Osteoblast (primary cell): ENCODE results near the gene SLC25A22. TPM values are rescaled to one million over a fixed set of nuclear protein-coding genes. Genes with fewer than 3 reads are reported as not detected.
A peak's percentile ranks its signal among the peaks of the same experiment; 100 is the strongest.

Experiments used
- DNase-seq: peaks from one replicate; pipeline ENCODE4 v3.0.0; 2011; ENCODE audit warnings: low spot score, mixed read lengths; ENCODE audit not compliant: insufficient read length; ENCODE audit errors: missing footprints
- H2AFZ ChIP-seq: 2 replicates; pipeline ENCODE4 v1.6.0; 2011; ENCODE audit warnings: mild to moderate bottlenecking, low read length
- H3K27ac ChIP-seq: 2 replicates; pipeline ENCODE4 v1.5.1; 2011; ENCODE audit warnings: mild to moderate bottlenecking, low read depth, low read length, moderate library complexity
- H3K27me3 ChIP-seq: 2 replicates; pipeline ENCODE4 v1.6.0; 2012; ENCODE audit warnings: mild to moderate bottlenecking, control low read depth, inconsistent platforms, low read length, moderate library complexity; ENCODE audit not compliant: insufficient read depth
- H3K36me3 ChIP-seq: 2 replicates; pipeline ENCODE4 v1.5.1; 2011; ENCODE audit warnings: mild to moderate bottlenecking, low read length, control low read depth, moderate library complexity; ENCODE audit not compliant: insufficient read depth
- H3K4me1 ChIP-seq: 2 replicates; pipeline ENCODE4 v1.5.1; 2011; ENCODE audit warnings: mild to moderate bottlenecking, low read length, control low read depth, moderate library complexity; ENCODE audit not compliant: insufficient read depth
- H3K4me2 ChIP-seq: 2 replicates; pipeline ENCODE4 v1.6.0; 2011; ENCODE audit warnings: mild to moderate bottlenecking, low read length; ENCODE audit not compliant: insufficient read depth
- H3K4me3 ChIP-seq: fragments of 200-600 bp; sonication (generic); 3 replicates; pipeline ENCODE4 v1.5.1; 2012; ENCODE audit warnings: mild to moderate bottlenecking, low read length, inconsistent platforms; ENCODE audit not compliant: insufficient read depth
- H3K79me2 ChIP-seq: 2 replicates; pipeline ENCODE4 v1.6.0; 2012; ENCODE audit warnings: mild to moderate bottlenecking, low read length, control low read depth, inconsistent platforms; ENCODE audit not compliant: insufficient read depth
- H3K9me3 ChIP-seq: 2 replicates; pipeline ENCODE4 v1.5.1; 2011; ENCODE audit warnings: low read depth, low read length, control low read depth
- H4K20me1 ChIP-seq: 2 replicates; pipeline ENCODE4 v1.6.0; 2012; ENCODE audit warnings: mild to moderate bottlenecking, low read length, control low read depth; ENCODE audit not compliant: insufficient read depth
- CTCF ChIP-seq: IDR thresholded peaks from 2 replicates; pipeline ENCODE4 v1.5.1; 2011; ENCODE audit warnings: mild to moderate bottlenecking, low read depth, low read length, moderate library complexity; ENCODE audit errors: extremely low read depth
- total RNA-seq: library from RNA; depleted of rRNA; stranded (reverse); fragments of >200 nt; gene quantifications from 2 replicates; pipeline ENCODE4 v1.2.3, GENCODE V29; 2012

SLC25A22 gene
- total RNA-seq, 1 donor: 9.0 TPM

GRCh38 chr11:819943-820649 is 22.0 kb upstream of the SLC25A22 start:
- Histone ChIP-seq H3K36me3 (peaks cover 12% of the 10 kb centered on the region), H2AFZ (no peak overlapping the region), H4K20me1 (peaks cover 30% of the 10 kb centered on the region), H3K27me3 (no peaks in the 10 kb centered on the region), H3K4me2 (peak overlapping the region; percentile 88), H3K4me3 (peak overlapping the region; percentile 89), H3K4me1 (peaks cover 28% of the 10 kb centered on the region), H3K27ac (peak overlapping the region; percentile 13), H3K79me2 (peaks cover 31% of the 10 kb centered on the region), H3K9me3 (no peaks in the 10 kb centered on the region)
- TF ChIP-seq CTCF: no peak
- DNase-seq: peak; percentile 96

- Histone ChIP-seq H3K9me3 (no peaks in the 10 kb centered on the region), H3K4me3 (peak overlapping the region; percentile 89), H3K36me3 (peaks cover 5% of the 10 kb centered on the region), H3K79me2 (peaks cover 31% of the 10 kb centered on the region), H3K4me2 (peak overlapping the region; percentile 88), H4K20me1 (peaks cover 29% of the 10 kb centered on the region), H2AFZ (peak overlapping the region; percentile 51), H3K27me3 (no peaks in the 10 kb centered on the region), H3K27ac (peak overlapping the region; percentile 81), H3K4me1 (peaks cover 28% of the 10 kb centered on the region)
- DNase-seq: peak; percentile 100
- TF ChIP-seq CTCF: no peak
Measured at GRCh38 chr11:819129-819931, 21.2 kb upstream of the SLC25A22 start.

- H2AFZ ChIP-seq: peak within 1 kb of the TSS; percentile 51
- peak within 1 kb of the TSS; percentile 81 for H3K27ac ChIP-seq
- no peaks in the 10 kb centered on the region for H3K9me3 ChIP-seq
- peaks cover 26% of the 10 kb centered on the region for H4K20me1 ChIP-seq
- H3K4me1 ChIP-seq: peaks cover 28% of the 10 kb centered on the region
- no peak for TF ChIP-seq CTCF
- no peaks in the 10 kb centered on the region for H3K27me3 ChIP-seq
- peaks cover 31% of the 10 kb centered on the region for H3K79me2 ChIP-seq
- peaks cover 8% of the 10 kb centered on the region for H3K36me3 ChIP-seq
- H3K4me2 ChIP-seq: peak within 1 kb of the TSS; percentile 88
- DNase-seq: no peak
- H3K4me3 ChIP-seq: peak within 1 kb of the TSS; percentile 89
Measured at GRCh38 chr11:818396-819128, 20.5 kb upstream of the SLC25A22 start, which contains the start of gene PNPLA2. Gene PNPLA2, plus strand, starts transcription at chr11:818914. Its CDS starts 805 bp downstream, at chr11:819719.
